GM12878 (cell line): ENCODE measurements around the gene WASF1. TPM values are rescaled to one million over a fixed set of nuclear protein-coding genes. Genes with fewer than 3 reads are reported as not detected.

Experiments used
- ATAC-seq: fragments of 200-7000 bp; cut with Tn5 transposase; 3 replicates; pipeline ENCODE4 v1.9.1; 2020; ENCODE audit warnings: mild to moderate bottlenecking, moderate library complexity
- BruUV-seq: library from RNA; stranded (reverse); fragments of 400-500 nt; replicated peaks from 2 replicates; lab custom pipeline; 2021; lab: Mats Ljungman, UMichigan
- CTCF ChIA-PET: fragments of 300-600 bp; sonication (Branson Sonifier 250); formaldehyde crosslinking; extraction: SDS; loops from one replicate; lab custom pipeline; 2021; ENCODE audit warnings: inconsistent platforms; lab: Yijun Ruan, JAX
- POLR2A ChIA-PET: fragments of 350-600 bp; formaldehyde crosslinking; extraction: SDS; loops from one replicate; lab custom pipeline; 2021; ENCODE audit warnings: inconsistent platforms; lab: Charles Lee
- RAD21 ChIA-PET: fragments of 300-600 bp; sonication (Branson Sonifier 250); formaldehyde crosslinking; loops from one replicate; lab custom pipeline; 2023; ENCODE audit warnings: antibody characterized with exemption; ENCODE audit not compliant: unreplicated experiment; lab: Charles Lee
- SMC1A ChIA-PET: fragments of 300-600 bp; sonication (Branson Sonifier 250); formaldehyde crosslinking; loops from one replicate; lab custom pipeline; 2023; ENCODE audit not compliant: unreplicated experiment, uncharacterized antibody; lab: Charles Lee
- DNase-seq: peaks from one replicate; pipeline ENCODE4 v3.0.0-alpha.2; 2011; ENCODE audit warnings: low read depth, low spot score
- FAIRE-seq: peaks from 3 replicates; lab custom pipeline; 2011; peaks lifted over from hg19 to GRCh38; lab: Jason Lieb, UNC
- H2AFZ ChIP-seq: 2 replicates; pipeline ENCODE4 v1.6.0; 2011; ENCODE audit warnings: low read depth, low read length, control low read depth; ENCODE audit not compliant: control insufficient read depth
- H3K27ac ChIP-seq: 2 replicates; pipeline ENCODE4 v1.5.1; 2011; ENCODE audit warnings: control low read depth; ENCODE audit not compliant: control insufficient read depth, insufficient read depth
- H3K27me3 ChIP-seq, 2 experiments: replicated peaks in 1 of 2; 2 replicates each; pipeline versions ENCODE4 v1.6.0 to v1.6.1; 2011; ENCODE audit warnings: low read length in 1 of 2; ENCODE audit not compliant: control insufficient read depth in 2 of 2, insufficient read depth in 2 of 2
- H3K36me3 ChIP-seq, 2 experiments: 2 replicates each; pipeline ENCODE4 v1.5.1; 2011; ENCODE audit warnings: low read length in 1 of 2; ENCODE audit not compliant: control insufficient read depth in 2 of 2, insufficient read depth in 2 of 2
- H3K4me1 ChIP-seq: 2 replicates; pipeline ENCODE4 v1.6.1; 2011; ENCODE audit warnings: mild to moderate bottlenecking, low read length, moderate library complexity, mixed read lengths; ENCODE audit not compliant: control insufficient read depth, insufficient read depth
- H3K4me2 ChIP-seq: 2 replicates; pipeline ENCODE4 v1.6.0; 2011; ENCODE audit warnings: control low read depth; ENCODE audit not compliant: control insufficient read depth, insufficient read depth
- H3K4me3 ChIP-seq: fragments of 200-600 bp; sonication (generic); 2 replicates; pipeline ENCODE4 v1.5.1; 2016
- H3K79me2 ChIP-seq: 2 replicates; pipeline ENCODE4 v1.6.0; 2011; ENCODE audit warnings: low read length; ENCODE audit not compliant: control insufficient read depth, insufficient read depth
- H3K9ac ChIP-seq: 2 replicates; pipeline ENCODE4 v1.8.0; 2011; ENCODE audit warnings: low read length, control low read depth, mixed read lengths; ENCODE audit not compliant: control insufficient read depth, insufficient read depth
- H3K9me3 ChIP-seq: replicated peaks from 3 replicates; pipeline ENCODE4 v1.5.1; 2011; ENCODE audit warnings: mild to moderate bottlenecking, low read length; ENCODE audit not compliant: control insufficient read depth, insufficient read depth
- H4K20me1 ChIP-seq: 2 replicates; pipeline ENCODE4 v1.6.0; 2011; ENCODE audit not compliant: control insufficient read depth, insufficient read depth
- ASH2L ChIP-seq: fragments of 300-600, 200-600 bp; sonication (generic); IDR thresholded peaks from 2 replicates; pipeline ENCODE4 v1.6.1; 2017; ENCODE audit warnings: low read depth, mild to moderate bottlenecking, borderline replicate concordance
- CEBPZ ChIP-seq: fragments of 150-350 bp; IDR thresholded peaks from 2 replicates; pipeline ENCODE4 v1.6.1; 2016; ENCODE audit warnings: low read depth, low read length
- FOXM1 ChIP-seq: IDR thresholded peaks from 2 replicates; pipeline ENCODE4 v1.6.1; 2012; ENCODE audit warnings: low read depth, mild to moderate bottlenecking, inconsistent platforms, low read length, moderate library complexity
- JUNB ChIP-seq: IDR thresholded peaks from 2 replicates; pipeline ENCODE4 v1.6.1; 2016; ENCODE audit warnings: antibody characterized with exemption, mild to moderate bottlenecking
- MTA2 ChIP-seq: fragments of 450-650 bp; IDR thresholded peaks from 2 replicates; pipeline ENCODE4 v1.6.1; 2016; ENCODE audit warnings: low read depth, mild to moderate bottlenecking, moderate library complexity
- POU2F2 ChIP-seq: IDR thresholded peaks from 3 replicates; pipeline ENCODE4 v1.6.1; 2011; ENCODE audit warnings: low read depth, mild to moderate bottlenecking, low read length, borderline replicate concordance
- SREBF2 ChIP-seq: IDR thresholded peaks from 2 replicates; pipeline ENCODE4 v1.6.1; 2012; ENCODE audit warnings: mild to moderate bottlenecking, low read length
- USF1 ChIP-seq: IDR thresholded peaks from 2 replicates; pipeline ENCODE4 v1.6.1; 2011; ENCODE audit warnings: borderline replicate concordance, low read depth, mild to moderate bottlenecking, moderate library complexity, mixed read lengths, low read length; ENCODE audit not compliant: insufficient read depth; ENCODE audit errors: extremely low read length
- in situ Hi-C: fragments of 300-500 bp; cut with MboI; formaldehyde crosslinking; loops from 9 replicates; pipeline ENCODE4 v1.14.3; 2018; ENCODE audit warnings: mixed read lengths
- intact Hi-C: fragments of 100-400 bp; cut with micrococcal nuclease; formaldehyde crosslinking; loops from one replicate; pipeline ENCODE4 v1.14.2; 2022; ENCODE audit not compliant: unreplicated experiment
- polyA plus RNA-seq, 11 experiments: library from polyadenylated mRNA; depleted of rRNA in 4 of 11; unstranded in 6 of 11; stranded (reverse) in 5 of 11; fragments of >200 nt; fragmentation: Nextera tagmentation in 4 of 11; fragmentation: Illumina TruSeq in 1 of 11; extraction: Ambion mirVana in 4 of 11; extraction: Trizol in 1 of 11; gene quantifications; 1 replicate in 1 of 11; 2 replicates in 10 of 11; pipeline versions ENCODE4 v1.2.1 to v1.2.3, GENCODE V29; 2011 to 2016; ENCODE audit warnings: inconsistent platforms in 2 of 11, missing spikeins in 2 of 11, low read depth in 1 of 11
- total RNA-seq, 4 experiments: library from RNA; depleted of rRNA in 3 of 4; stranded (reverse); fragments of >200 nt in 3 of 4; fragmentation: Illumina TruSeq in 1 of 4; extraction: Trizol in 1 of 4; gene quantifications; 2 replicates each; pipeline versions ENCODE4 v1.2.1 to v1.2.3, GENCODE V29; 2013 to 2021
- TF ChIP-seq, protein P1 (sequence below): fragments of 450-650 bp; formaldehyde crosslinking; IDR thresholded peaks from 2 replicates; pipeline ENCODE4 v1.5.0; 2022; ENCODE audit warnings: mild to moderate bottlenecking, missing genetic modification characterization
- TF ChIP-seq, protein P2 (sequence below): IDR thresholded peaks from 2 replicates; pipeline ENCODE4 v1.6.1; 2012; ENCODE audit warnings: low read depth, low read length, improper control_type of control experiment
- TF ChIP-seq, protein P3 (sequence below): fragments of 450-650 bp; IDR thresholded peaks from 2 replicates; pipeline ENCODE4 v1.6.1; 2017; ENCODE audit warnings: mild to moderate bottlenecking, low read depth, inconsistent platforms; ENCODE audit not compliant: poor library complexity, severe bottlenecking

WASF1 gene
- total and polyA plus RNA-seq, 10 of the 15 experiments (the other 5 are each of a cell fraction or from before 2014, with no cell fraction given), result 1.3 to 10.2 (median 4.5) TPM

DNA sequence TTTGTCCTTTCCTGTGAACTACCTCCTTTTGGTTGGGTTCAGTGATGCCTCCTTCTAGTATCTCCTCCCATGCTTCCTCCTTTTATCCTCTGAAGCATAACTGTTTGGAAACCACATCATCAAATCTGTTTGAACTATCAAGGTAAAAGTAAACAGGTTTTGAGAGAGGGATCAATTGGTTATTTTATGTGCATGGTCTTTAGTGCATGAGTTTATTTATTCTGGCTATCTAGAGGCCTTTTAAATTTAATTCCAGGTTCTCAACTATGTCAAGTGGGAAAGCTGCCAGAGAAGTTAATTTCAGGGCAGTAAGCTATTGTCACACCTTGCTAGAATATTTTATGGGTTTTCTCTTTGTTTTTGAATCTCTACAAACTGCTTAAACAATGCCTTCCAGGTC is 54.1 kb downstream of the WASF1 start:
- no peaks in the 10 kb centered on the region for H3K4me1 ChIP-seq
- no peak overlapping the region for H3K4me3 ChIP-seq
- intact Hi-C loops, result no loop called here
- no peaks in the 10 kb centered on the region for H3K79me2 ChIP-seq
- no peaks in the 10 kb centered on the region for H3K27me3 ChIP-seq
- ATAC-seq (no peak), FAIRE-seq (no peak), DNase-seq (no peak)
- no peaks in the 10 kb centered on the region for H3K36me3 ChIP-seq
- CTCF ChIA-PET, result no interaction called here
- POLR2A ChIA-PET, result no interaction called here
- H3K9ac ChIP-seq, result no peak overlapping the region
- RAD21 ChIA-PET, result no interaction called here
- no peaks in the 10 kb centered on the region for H4K20me1 ChIP-seq
- in situ Hi-C loops, result no loop called here
- no peak overlapping the region for H3K27ac ChIP-seq
- no TSS peak for BruUV-seq
- SMC1A ChIA-PET, result no interaction called here
- H3K9me3 ChIP-seq, result no peaks in the 10 kb centered on the region
- no peak overlapping the region for H3K4me2 ChIP-seq
- H2AFZ ChIP-seq, result no peak overlapping the region
- TF ChIP-seq USF1 (no peak), POU2F2 (no peak), CEBPZ (no peak), MTA2 (no peak), JUNB (no peak), ASH2L (no peak), FOXM1 (no peak), SREBF2 (no peak)
- TF ChIP-seq, protein P1, sequence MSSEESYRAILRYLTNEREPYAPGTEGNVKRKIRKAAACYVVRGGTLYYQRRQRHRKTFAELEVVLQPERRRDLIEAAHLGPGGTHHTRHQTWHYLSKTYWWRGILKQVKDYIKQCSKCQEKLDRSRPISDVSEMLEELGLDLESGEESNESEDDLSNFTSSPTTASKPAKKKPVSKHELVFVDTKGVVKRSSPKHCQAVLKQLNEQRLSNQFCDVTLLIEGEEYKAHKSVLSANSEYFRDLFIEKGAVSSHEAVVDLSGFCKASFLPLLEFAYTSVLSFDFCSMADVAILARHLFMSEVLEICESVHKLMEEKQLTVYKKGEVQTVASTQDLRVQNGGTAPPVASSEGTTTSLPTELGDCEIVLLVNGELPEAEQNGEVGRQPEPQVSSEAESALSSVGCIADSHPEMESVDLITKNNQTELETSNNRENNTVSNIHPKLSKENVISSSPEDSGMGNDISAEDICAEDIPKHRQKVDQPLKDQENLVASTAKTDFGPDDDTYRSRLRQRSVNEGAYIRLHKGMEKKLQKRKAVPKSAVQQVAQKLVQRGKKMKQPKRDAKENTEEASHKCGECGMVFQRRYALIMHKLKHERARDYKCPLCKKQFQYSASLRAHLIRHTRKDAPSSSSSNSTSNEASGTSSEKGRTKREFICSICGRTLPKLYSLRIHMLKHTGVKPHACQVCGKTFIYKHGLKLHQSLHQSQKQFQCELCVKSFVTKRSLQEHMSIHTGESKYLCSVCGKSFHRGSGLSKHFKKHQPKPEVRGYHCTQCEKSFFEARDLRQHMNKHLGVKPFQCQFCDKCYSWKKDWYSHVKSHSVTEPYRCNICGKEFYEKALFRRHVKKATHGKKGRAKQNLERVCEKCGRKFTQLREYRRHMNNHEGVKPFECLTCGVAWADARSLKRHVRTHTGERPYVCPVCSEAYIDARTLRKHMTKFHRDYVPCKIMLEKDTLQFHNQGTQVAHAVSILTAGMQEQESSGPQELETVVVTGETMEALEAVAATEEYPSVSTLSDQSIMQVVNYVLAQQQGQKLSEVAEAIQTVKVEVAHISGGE, result no peak
- TF ChIP-seq, protein P2, sequence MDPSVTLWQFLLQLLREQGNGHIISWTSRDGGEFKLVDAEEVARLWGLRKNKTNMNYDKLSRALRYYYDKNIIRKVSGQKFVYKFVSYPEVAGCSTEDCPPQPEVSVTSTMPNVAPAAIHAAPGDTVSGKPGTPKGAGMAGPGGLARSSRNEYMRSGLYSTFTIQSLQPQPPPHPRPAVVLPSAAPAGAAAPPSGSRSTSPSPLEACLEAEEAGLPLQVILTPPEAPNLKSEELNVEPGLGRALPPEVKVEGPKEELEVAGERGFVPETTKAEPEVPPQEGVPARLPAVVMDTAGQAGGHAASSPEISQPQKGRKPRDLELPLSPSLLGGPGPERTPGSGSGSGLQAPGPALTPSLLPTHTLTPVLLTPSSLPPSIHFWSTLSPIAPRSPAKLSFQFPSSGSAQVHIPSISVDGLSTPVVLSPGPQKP, result no peak
- TF ChIP-seq, protein P3, sequence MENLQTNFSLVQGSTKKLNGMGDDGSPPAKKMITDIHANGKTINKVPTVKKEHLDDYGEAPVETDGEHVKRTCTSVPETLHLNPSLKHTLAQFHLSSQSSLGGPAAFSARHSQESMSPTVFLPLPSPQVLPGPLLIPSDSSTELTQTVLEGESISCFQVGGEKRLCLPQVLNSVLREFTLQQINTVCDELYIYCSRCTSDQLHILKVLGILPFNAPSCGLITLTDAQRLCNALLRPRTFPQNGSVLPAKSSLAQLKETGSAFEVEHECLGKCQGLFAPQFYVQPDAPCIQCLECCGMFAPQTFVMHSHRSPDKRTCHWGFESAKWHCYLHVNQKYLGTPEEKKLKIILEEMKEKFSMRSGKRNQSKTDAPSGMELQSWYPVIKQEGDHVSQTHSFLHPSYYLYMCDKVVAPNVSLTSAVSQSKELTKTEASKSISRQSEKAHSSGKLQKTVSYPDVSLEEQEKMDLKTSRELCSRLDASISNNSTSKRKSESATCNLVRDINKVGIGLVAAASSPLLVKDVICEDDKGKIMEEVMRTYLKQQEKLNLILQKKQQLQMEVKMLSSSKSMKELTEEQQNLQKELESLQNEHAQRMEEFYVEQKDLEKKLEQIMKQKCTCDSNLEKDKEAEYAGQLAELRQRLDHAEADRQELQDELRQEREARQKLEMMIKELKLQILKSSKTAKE, result no peak
